Subcutaneous abdominal adipose tissue (tissue), 5 donors: ENCODE data around the gene CMSS1.

Experiments used
- H3K27ac ChIP-seq: one replicate; pipeline ENCODE4 v1.7.0; 2013; ENCODE audit warnings: low read depth, mild to moderate bottlenecking, inconsistent platforms, low read length, moderate library complexity
- H3K27me3 ChIP-seq, 5 donors: one replicate each; pipeline ENCODE4 v1.7.0; 2013; ENCODE audit warnings: low read length in 5 of 5, inconsistent platforms in 1 of 5; ENCODE audit not compliant: control insufficient read depth in 5 of 5, insufficient read depth in 4 of 5
- H3K36me3 ChIP-seq, 5 donors: one replicate each; pipeline ENCODE4 v1.7.0; 2013; ENCODE audit warnings: low read length in 5 of 5; ENCODE audit not compliant: control insufficient read depth in 5 of 5, insufficient read depth in 5 of 5
- H3K4me1 ChIP-seq, 5 donors: one replicate each; pipeline ENCODE4 v1.7.0; 2013; ENCODE audit warnings: low read length in 5 of 5, mild to moderate bottlenecking in 3 of 5, moderate library complexity in 1 of 5; ENCODE audit not compliant: control insufficient read depth in 5 of 5, insufficient read depth in 5 of 5
- H3K4me3 ChIP-seq, 5 donors: one replicate each; pipeline ENCODE4 v1.7.0; 2013; ENCODE audit warnings: low read length in 5 of 5, low read depth in 1 of 5
- H3K9ac ChIP-seq, 5 donors: one replicate each; pipeline ENCODE4 v1.7.0; 2013; ENCODE audit warnings: low read length in 5 of 5, mild to moderate bottlenecking in 4 of 5, moderate library complexity in 3 of 5
- H3K9me3 ChIP-seq, 5 donors: one replicate each; pipeline ENCODE4 v1.7.0; 2013; ENCODE audit warnings: low read length in 5 of 5; ENCODE audit not compliant: control insufficient read depth in 5 of 5
- donor health status: healthy.
- donor health status: healthy.
- donor health status: healthy.
- donor health status: healthy.
- donor health status: healthy.

CMSS1 gene

GRCh38 chr3:100150473-100150872 lies 332.8 kb downstream of the CMSS1 start:
- Histone ChIP-seq H3K27ac (peak overlapping the region; percentile 71), H3K36me3 (peaks cover 0 to 4% (median 0%) of the 10 kb centered on the region in 5 donors), H3K4me1 (peaks cover 0 to 8% (median 4%) of the 10 kb centered on the region in 5 donors), H3K4me3 (no peak overlapping the region), H3K9me3 (peaks cover 2 to 6% (median 4%) of the 10 kb centered on the region in 5 donors), H3K9ac (no peak overlapping the region), H3K27me3 (no peaks in the 10 kb centered on the region)

GRCh38 chr3:100151024-100151707 lies 333.5 kb downstream of the CMSS1 start:
- Histone ChIP-seq H3K9ac (no peak overlapping the region), H3K4me3 (no peak overlapping the region), H3K27ac (peak overlapping the region; percentile 71)

GRCh38 chr3:100154171-100154570 lies 336.5 kb downstream of the CMSS1 start:
- Histone ChIP-seq H3K4me3 (no peak overlapping the region), H3K9me3 (peaks cover 2 to 9% (median 6%) of the 10 kb centered on the region in 5 donors), H3K4me1 (peaks cover 4 to 20% (median 16%) of the 10 kb centered on the region in 5 donors), H3K36me3 (no peaks in the 10 kb centered on the region), H3K9ac (no peak overlapping the region), H3K27ac (no peak overlapping the region), H3K27me3 (no peaks in the 10 kb centered on the region)

More at GRCh38 chr3:100151024-100151707, 333.5 kb downstream of the CMSS1 start:
- peaks cover 2 to 9% (median 6%) of the 10 kb centered on the region in 5 donors for H3K9me3 ChIP-seq
- H3K27me3 ChIP-seq: no peaks in the 10 kb centered on the region
- peaks cover 0 to 4% (median 0%) of the 10 kb centered on the region in 5 donors for H3K36me3 ChIP-seq
- peaks cover 0 to 8% (median 4%) of the 10 kb centered on the region in 5 donors for H3K4me1 ChIP-seq

- Histone ChIP-seq H3K9ac (no peak overlapping the region), H3K4me1 (peaks cover 6 to 27% (median 19%) of the 10 kb centered on the region in 5 donors), H3K9me3 (peaks cover 2 to 9% (median 6%) of the 10 kb centered on the region in 5 donors), H3K27ac (no peak overlapping the region), H3K4me3 (no peak overlapping the region), H3K27me3 (no peaks in the 10 kb centered on the region), H3K36me3 (no peaks in the 10 kb centered on the region)
Observed at GRCh38 chr3:100155128-100155527, 337.5 kb downstream of the CMSS1 start.

- H3K9ac ChIP-seq: no peak overlapping the region
- no peaks in the 10 kb centered on the region for H3K27me3 ChIP-seq
- H3K9me3 ChIP-seq: peaks cover 2 to 9% (median 6%) of the 10 kb centered on the region in 5 donors
- H3K4me1 ChIP-seq: peaks cover 7 to 28% (median 19%) of the 10 kb centered on the region in 5 donors
- no peaks in the 10 kb centered on the region for H3K36me3 ChIP-seq
- no peak overlapping the region for H3K4me3 ChIP-seq
- no peak overlapping the region for H3K27ac ChIP-seq
Observed at GRCh38 chr3:100155590-100155989, 337.9 kb downstream of the CMSS1 start.

- Histone ChIP-seq H3K9ac (no peak overlapping the region), H3K36me3 (no peaks in the 10 kb centered on the region), H3K4me1 (peaks cover 7 to 24% (median 19%) of the 10 kb centered on the region in 5 donors), H3K4me3 (no peak overlapping the region), H3K27me3 (no peaks in the 10 kb centered on the region), H3K27ac (no peak overlapping the region), H3K9me3 (peaks cover 2 to 9% (median 6%) of the 10 kb centered on the region in 5 donors)
Observed at GRCh38 chr3:100157685-100158084, 340.0 kb downstream of the CMSS1 start.

GRCh38 chr3:100158918-100159330 lies 341.3 kb downstream of the CMSS1 start:
- Histone ChIP-seq H3K4me1 (peaks cover 7 to 30% (median 24%) of the 10 kb centered on the region in 5 donors), H3K36me3 (no peaks in the 10 kb centered on the region), H3K27me3 (no peaks in the 10 kb centered on the region), H3K9me3 (peaks cover 2 to 9% (median 6%) of the 10 kb centered on the region in 5 donors), H3K9ac (peak overlapping the region in 1 of 5 donors; percentile 12), H3K27ac (peak overlapping the region; percentile 68), H3K4me3 (no peak overlapping the region)

- peak overlapping the region; percentile 68 for H3K27ac ChIP-seq
- H3K27me3 ChIP-seq: no peaks in the 10 kb centered on the region
- H3K4me1 ChIP-seq: peaks cover 7 to 35% (median 29%) of the 10 kb centered on the region in 5 donors
Observed at GRCh38 chr3:100159331-100160153, 341.9 kb downstream of the CMSS1 start.

GRCh38 chr3:100160521-100160920 lies 342.9 kb downstream of the CMSS1 start:
- Histone ChIP-seq H3K27ac (peak overlapping the region; percentile 68), H3K27me3 (no peaks in the 10 kb centered on the region), H3K9ac (no peak overlapping the region), H3K4me3 (no peak overlapping the region), H3K36me3 (no peaks in the 10 kb centered on the region), H3K4me1 (peaks cover 7 to 35% (median 31%) of the 10 kb centered on the region in 5 donors), H3K9me3 (peaks cover 0 to 3% (median 0%) of the 10 kb centered on the region in 5 donors)

More at GRCh38 chr3:100159331-100160153, 341.9 kb downstream of the CMSS1 start:
- Histone ChIP-seq H3K9me3 (peaks cover 2 to 9% (median 6%) of the 10 kb centered on the region in 5 donors), H3K36me3 (no peaks in the 10 kb centered on the region), H3K9ac (peak overlapping the region in 1 of 5 donors; percentile 16), H3K4me3 (peak overlapping the region in 1 of 5 donors; percentile 13)
